Embryonic facial prominence (tissue), 1 donor: ENCODE data around the gene RSPO3.

Experiments used
- DNase-seq: peaks from one replicate; pipeline ENCODE4 v3.0.0-alpha.2; 2016; ENCODE audit errors: extremely low spot score

RSPO3 gene

DNA sequence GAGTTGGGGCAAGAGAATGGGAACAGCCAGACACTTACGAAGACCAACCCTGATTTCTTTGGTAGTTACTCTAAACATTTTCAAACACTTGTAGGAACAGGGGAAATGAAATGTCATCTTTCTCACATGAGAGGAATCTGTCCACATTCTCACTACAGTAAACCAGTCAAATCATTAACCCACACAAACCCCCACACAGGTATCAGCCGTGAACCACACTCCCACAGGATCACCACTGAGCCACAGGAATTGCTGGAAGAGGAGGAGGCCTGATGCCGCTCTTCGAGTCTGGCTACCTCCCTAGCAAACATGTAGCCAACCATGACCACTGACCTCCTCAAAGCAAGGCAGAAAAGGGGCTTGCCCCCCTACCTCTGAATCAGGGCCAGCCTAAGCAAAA, 6.9 kb upstream of the RSPO3 start:
- no peak for DNase-seq

- DNase-seq = no peak
Measured at GRCh38 chr6:127114214-127114760, 4.2 kb upstream of the RSPO3 start.

DNA sequence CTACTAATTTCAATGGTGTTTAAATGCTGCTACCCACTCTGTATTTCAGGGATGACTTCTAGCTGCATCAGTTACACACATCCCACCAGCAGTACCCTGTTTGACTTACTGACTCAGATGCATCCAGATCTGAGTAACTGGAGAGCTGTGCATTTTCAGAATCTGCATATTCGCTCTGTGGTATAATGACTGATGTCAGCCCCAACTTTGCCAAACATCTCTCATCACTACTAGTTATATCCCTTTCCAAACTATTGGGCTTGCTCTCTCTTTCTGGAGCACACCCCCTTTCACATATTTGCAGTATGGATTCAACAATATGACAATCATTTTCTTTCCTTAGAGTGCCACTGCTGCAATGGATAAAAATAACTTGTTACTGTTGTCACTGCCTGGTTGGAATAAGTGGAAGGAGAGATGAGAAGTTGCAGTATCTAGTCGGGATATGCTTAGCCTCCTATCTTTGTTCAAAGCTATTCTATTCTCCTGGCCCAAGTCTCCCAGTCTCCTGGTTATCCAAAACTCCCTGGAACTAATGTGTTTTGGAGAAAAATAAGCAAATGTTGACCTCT, 3.3 kb upstream of the RSPO3 start:
- no peak for DNase-seq

DNA sequence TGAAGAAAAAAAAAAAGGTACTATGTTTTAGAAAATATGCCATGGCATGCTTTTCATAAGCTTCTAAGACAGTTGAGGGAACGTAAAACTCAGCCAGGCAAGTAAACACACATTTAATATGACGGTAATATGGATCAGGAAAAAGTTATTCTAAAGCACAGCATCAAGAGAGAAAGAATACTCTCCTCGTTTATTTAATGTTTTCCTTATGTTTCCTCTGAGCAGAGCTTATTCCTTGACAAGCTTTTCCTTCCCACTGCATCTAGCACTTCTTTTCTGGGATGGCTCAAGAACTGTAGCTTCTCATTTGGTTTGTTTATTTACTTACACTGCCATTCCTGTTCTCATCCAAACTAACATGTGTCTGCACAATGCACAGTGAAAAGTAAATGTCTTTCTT, 2.7 kb upstream of the RSPO3 start:
- DNase-seq = no peak

- DNase-seq = no peak
Measured at GRCh38 chr6:127117979-127118297, 533 bp upstream of the RSPO3 start.

DNA sequence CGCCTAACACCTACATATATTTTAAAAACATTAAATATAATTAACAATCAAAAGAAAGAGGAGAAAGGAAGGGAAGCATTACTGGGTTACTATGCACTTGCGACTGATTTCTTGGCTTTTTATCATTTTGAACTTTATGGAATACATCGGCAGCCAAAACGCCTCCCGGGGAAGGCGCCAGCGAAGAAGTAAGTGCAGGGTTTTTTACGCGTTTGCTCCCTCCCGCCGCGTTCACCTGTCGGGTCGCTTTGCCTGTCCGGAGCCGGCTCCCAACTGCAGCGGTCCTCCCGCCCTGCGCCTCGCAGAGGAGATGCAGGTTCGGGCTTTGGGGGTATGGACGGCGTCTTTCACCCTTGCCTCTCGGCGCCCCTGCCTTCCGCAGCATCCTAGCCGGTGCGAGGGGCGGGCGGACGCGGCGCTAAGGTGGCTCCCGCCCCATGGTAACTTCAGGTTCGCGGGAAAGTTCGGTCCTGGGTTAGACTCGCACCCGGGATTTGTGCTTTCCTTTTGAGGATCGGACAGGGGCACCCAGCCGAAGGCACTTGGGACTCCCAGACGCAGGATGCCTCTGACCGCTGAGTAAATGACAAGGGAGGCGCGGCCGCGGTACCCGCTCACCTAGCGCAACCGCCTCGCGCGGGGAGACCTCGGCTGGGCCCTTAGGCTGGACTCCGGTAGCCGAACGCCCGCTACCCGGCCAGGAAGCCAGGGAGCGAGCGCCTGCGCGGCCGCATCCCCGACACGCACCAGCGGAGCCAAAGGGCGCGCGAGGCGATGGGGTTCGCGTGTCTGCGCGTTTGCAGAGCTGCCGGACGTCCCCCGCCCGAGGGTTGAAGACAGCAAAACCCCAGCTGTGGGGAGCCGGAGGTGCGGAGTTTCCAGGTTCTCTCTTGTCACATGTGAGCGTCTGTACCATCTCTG, 891 bp downstream of the RSPO3 start:
- DNase-seq = no peak

DNA sequence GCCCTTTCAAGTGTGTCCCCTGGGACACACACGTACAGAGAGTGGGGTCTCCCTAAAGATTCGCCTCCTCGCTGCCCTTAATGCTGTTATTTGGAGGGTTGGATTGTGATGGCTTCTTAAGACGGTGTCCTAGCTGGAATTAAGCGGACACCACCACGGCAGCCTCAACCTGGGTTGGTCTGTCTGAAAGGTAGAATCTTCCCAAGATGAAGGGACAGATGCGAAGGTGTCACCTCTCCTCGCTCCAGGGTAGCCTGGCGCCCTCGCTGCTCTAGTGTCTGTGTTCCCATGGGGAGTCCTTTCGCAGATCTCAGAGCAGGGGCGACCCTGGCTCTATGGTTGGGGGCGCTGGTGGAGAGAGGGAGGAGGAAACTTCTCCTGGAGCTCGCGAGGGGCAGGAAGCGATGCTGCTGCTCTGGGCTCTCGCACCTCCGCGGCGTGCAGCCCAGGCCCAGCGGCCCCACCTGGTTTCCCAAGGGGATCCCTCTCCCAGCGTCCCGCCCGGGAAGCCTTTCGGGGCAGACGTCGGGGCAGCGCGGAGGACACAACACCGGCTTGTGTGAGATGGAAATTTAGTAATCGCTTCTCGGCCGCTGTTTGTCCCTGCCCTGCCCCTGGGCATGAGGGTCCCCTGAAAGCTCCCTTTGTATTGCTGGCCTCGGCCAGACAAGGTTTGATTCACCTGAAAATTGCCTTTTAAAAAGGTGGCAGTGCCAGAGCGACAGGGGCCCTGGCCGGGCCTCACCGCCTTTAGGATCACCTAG, 1.7 kb downstream of the RSPO3 start:
- no peak for DNase-seq

- DNase-seq = peak; percentile 78
Measured at GRCh38 chr6:127120787-127121636, 2.5 kb downstream of the RSPO3 start.

GRCh38 chr6:127121637-127121960, 3.1 kb downstream of the RSPO3 start:
- no peak for DNase-seq

DNA sequence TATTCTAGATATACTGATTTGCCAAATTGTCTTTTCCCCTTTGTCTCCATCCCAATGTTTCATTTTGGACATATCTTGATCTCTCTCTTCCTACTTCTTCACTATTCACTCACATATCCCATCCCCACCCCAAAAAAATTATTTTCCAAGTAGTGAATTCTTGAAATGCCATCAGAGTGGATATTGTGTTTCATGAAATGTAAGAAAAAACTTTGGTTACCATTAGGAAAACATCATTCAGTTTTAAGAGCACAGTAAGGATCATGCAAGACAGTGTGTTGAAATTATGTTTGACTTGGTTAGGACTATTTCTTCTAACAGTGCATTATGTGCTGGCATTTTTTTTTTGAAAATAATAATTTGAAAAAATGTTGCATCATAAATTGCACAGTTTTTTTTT, 5.7 kb downstream of the RSPO3 start:
- DNase-seq = no peak

DNA sequence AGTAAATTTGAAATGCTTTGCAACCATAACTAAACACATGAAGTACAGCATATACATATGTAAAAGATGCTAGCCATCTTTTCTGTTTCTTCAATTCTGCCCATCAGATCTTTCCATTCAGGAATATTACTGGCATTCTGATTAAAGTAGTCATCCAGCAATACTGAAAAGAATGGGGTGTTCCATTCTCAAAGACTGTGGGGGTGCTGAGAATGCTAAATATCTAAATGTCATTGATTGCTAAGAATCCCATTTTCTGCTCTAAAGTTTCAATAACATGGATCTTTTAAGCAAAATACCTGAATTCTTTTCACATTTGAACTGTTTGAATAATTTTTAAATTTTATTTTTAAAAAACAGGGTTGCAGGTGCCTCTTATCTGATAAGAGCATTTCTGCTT, 6.2 kb downstream of the RSPO3 start:
- DNase-seq = no peak

DNA sequence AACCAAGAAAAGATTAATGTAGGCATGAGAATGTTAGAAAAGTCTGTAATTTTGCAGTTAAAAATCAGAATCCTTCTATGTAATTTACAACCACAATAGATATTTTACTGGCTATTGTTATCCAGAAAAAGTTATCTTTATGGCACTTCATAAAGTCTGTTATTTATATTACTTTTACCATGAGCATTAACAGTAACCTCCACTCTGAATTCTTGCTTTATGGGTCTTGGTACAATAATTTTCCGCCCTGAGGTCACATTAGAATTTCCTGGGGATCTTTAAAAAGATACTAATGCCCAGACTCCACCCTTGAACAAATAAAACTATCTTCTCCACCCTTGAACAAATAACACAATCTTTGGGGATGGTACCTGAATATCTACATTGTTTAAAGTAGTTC, 9.6 kb downstream of the RSPO3 start:
- no peak for DNase-seq

- DNase-seq = no peak
Measured at GRCh38 chr6:127129251-127129650, 10.8 kb downstream of the RSPO3 start.

GRCh38 chr6:127131275-127131674, 12.8 kb downstream of the RSPO3 start:
- no peak for DNase-seq

DNA sequence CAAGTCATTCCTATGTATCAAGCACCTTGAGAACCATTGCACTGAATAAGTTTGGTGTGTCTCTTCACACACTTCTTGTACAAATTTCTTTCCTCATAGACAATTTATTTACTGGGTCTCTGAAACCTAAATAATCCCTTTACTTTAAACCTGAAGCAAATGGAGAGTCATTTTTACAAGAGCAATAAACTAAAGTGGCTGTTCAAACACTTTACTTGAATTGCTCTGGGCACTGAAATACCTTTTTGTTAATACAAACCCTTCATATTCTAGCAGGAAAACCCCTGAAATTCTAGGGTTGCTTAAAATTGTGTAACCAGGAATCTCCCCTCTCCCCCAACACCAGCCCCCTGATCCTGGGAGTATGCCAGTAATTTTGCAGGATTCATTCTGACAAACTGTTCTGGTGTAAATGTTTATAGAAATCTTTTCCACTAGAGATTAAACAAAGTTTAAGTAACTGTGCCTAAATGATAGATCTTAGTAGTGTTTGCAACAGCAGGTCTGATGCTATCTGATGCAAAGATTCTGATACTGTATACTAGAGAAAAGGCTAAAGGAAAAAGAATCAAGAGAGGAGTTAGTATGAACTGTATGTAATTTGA, 13.4 kb downstream of the RSPO3 start:
- no peak for DNase-seq

DNA sequence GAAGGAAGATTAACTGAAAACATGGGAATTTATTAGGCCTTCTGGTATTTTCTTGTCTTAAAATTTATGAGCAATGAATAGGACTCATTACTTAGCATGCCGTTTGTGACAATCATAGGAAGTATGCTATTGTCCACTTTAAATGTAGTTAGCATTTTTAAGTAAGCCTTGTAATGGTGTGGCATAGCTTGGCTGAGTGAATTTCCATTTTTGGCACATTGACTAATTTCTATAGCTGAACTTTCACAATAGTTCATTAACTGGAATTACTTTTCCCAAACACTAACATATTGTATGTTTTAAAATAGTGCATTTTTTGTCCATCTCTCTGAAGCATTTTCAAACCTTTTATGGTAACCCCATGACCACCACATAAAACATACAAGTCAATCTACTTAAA, 15.7 kb downstream of the RSPO3 start:
- no peak for DNase-seq

GRCh38 chr6:127136786-127137185, 18.3 kb downstream of the RSPO3 start:
- no peak for DNase-seq

DNA sequence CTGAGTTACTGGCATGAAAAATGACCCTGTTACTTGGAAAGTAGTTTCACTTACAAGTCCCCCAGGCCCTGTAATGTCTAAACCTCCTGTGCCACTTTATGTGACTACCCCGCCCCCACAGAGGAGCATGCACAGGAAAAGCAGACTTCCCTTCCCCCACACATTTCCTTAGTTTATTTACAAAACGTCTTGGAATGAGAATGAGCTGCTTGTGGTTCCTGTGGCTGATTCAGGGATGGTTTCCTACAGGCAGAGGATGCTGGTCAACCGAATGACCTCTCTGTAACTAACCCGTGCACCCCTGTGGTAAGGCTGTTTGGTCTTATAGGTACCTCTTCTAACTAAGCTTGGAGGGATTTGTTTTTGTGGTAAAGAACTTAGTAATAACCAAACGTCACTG, 28.5 kb downstream of the RSPO3 start:
- DNase-seq = no peak

- no peak for DNase-seq
Measured at GRCh38 chr6:127147534-127147933, 29.1 kb downstream of the RSPO3 start.

DNA sequence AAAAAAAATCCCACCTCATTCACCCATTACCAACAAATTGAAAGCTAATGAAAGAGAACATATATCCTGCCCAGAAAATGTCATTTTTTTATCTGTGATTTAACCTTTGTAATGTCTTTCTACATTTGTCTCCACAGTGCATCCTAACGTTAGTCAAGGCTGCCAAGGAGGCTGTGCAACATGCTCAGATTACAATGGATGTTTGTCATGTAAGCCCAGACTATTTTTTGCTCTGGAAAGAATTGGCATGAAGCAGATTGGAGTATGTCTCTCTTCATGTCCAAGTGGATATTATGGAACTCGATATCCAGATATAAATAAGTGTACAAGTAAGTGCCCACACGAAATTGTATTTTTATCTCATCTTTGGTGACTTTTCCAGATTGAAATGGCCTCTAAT, 30.0 kb downstream of the RSPO3 start:
- no peak for DNase-seq

- DNase-seq = no peak
Measured at GRCh38 chr6:127154509-127154908, 36.0 kb downstream of the RSPO3 start.
